Stimulated activated CD8-positive, alpha-beta memory T cell treated with anti-CD3 and anti-CD28 coated beads, Interleukin-7, amount 100 ng/mL, for 24 hours (primary cell): ENCODE data around the gene CACNG6.

ENCODE experiments used
- DNase-seq: peaks from one replicate; pipeline ENCODE4 v3.0.0-alpha.2; 2020; ENCODE audit warnings: low read depth

CACNG6 gene

GRCh38 chr19:53969366-53969765, 22.1 kb upstream of the CACNG6 start:
- DNase-seq: no peak

GRCh38 chr19:53971673-53972072, 19.8 kb upstream of the CACNG6 start:
- no peak for DNase-seq

- DNase-seq: peak; percentile 14
These were observed 13.9 kb upstream of the CACNG6 start for GRCh38 chr19:53977429-53977990.

GRCh38 chr19:53977991-53978731, 13.3 kb upstream of the CACNG6 start:
- DNase-seq: peak; percentile 9

- no peak for DNase-seq
These were observed 12.2 kb upstream of the CACNG6 start for GRCh38 chr19:53978975-53979801.

GRCh38 chr19:53980539-53981375, 10.7 kb upstream of the CACNG6 start:
- DNase-seq: no peak

GRCh38 chr19:53981376-53981951, 10.0 kb upstream of the CACNG6 start:
- no peak for DNase-seq

- DNase-seq: no peak
These were observed 9.4 kb upstream of the CACNG6 start for GRCh38 chr19:53982001-53982451.

- no peak for DNase-seq
These were observed 8.8 kb upstream of the CACNG6 start for GRCh38 chr19:53982611-53983010.

GRCh38 chr19:53983457-53984289, 7.8 kb upstream of the CACNG6 start:
- no peak for DNase-seq

GRCh38 chr19:53985863-53986262, 5.6 kb upstream of the CACNG6 start:
- no peak for DNase-seq

- no peak for DNase-seq
These were observed 2.5 kb upstream of the CACNG6 start for GRCh38 chr19:53988981-53989380.

- DNase-seq: no peak
These were observed 1.6 kb upstream of the CACNG6 start for GRCh38 chr19:53989600-53990533.

- no peak for DNase-seq
These were observed 774 bp downstream of the CACNG6 start for GRCh38 chr19:53992211-53992610.

- no peak for DNase-seq
These were observed 1.4 kb downstream of the CACNG6 start for GRCh38 chr19:53992815-53993214.

- no peak for DNase-seq
These were observed 2.0 kb downstream of the CACNG6 start for GRCh38 chr19:53993448-53993847.

GRCh38 chr19:53994811-53995210, 3.4 kb downstream of the CACNG6 start:
- DNase-seq: no peak

GRCh38 chr19:53998223-53998622, 6.8 kb downstream of the CACNG6 start:
- no peak for DNase-seq

GRCh38 chr19:53999694-54000093, 8.3 kb downstream of the CACNG6 start:
- no peak for DNase-seq

GRCh38 chr19:54001496-54001895, 10.1 kb downstream of the CACNG6 start:
- DNase-seq: no peak
